ENCODE data around the gene SELENON.
A peak's percentile ranks its signal among the peaks of the same experiment; 100 is the strongest.

Gene SELENON

DNA sequence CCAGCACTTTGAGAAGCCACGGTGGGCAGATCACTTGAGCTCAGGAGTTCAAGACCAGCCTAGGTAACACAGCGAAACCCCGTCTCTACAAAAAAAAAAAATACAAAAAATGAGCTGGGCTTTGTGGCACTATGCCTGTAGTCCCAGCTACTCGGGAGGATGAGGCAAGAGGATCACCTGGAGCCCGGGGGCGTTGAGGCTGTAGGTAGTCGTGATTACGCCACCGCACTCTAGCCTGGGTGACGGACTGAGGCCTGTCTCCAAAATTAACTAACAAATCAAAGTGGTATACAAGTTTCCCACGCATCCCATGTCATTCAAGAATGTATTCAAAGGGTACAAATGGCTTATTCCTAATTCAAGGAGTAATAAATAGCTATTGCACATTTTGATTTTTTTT lies 56.9 kb downstream of the SELENON start:
- H3K79me2 ChIP-seq (ENCODE audit: control insufficient read depth, insufficient read depth, low read length, poor library complexity) = peaks cover 8% of the 10 kb centered on the region
- H3K4me3 ChIP-seq (ENCODE audit: low read depth, low read length) = no peak overlapping the region
- H3K4me2 ChIP-seq (ENCODE audit: low read length) = no peak overlapping the region
- no CpG with 5 or more reads among the region's 11 CpGs for WGBS (ENCODE audit: extremely low coverage, insufficient coverage, insufficient read length)
- no peak overlapping the region for H2BK12ac ChIP-seq (ENCODE audit: low read length)
- H3K14ac ChIP-seq (ENCODE audit: low read length) = no peak overlapping the region
- H3K4ac ChIP-seq (ENCODE audit: low read depth, low read length) = peak overlapping the region; percentile 77
- peaks cover 0 to 2% of the 10 kb centered on the region in 2 experiments for H3K4me1 ChIP-seq (ENCODE audit: control insufficient read depth in 1 of 2, insufficient read depth in 2 of 2, low read length in 2 of 2)
- H3K9me3 ChIP-seq (ENCODE audit: insufficient read depth, low read depth, low read length) = no peaks in the 10 kb centered on the region
- no peak overlapping the region for H4K12ac ChIP-seq (ENCODE audit: low read depth, low read length)
- H3K9ac ChIP-seq (ENCODE audit: low read length) = no peak overlapping the region
- no peaks in the 10 kb centered on the region for H3K27me3 ChIP-seq (ENCODE audit: insufficient read depth, low read length)
- H2BK120ac ChIP-seq (ENCODE audit: insufficient read depth, low read length, poor library complexity) = no peak overlapping the region
- no peak overlapping the region for H2BK5ac ChIP-seq (ENCODE audit: low read depth, low read length, poor library complexity)
- no peak overlapping the region for H3K27ac ChIP-seq (ENCODE audit: low read depth, low read length)
- no peak overlapping the region for H4K91ac ChIP-seq (ENCODE audit: low read depth, low read length)
- no peak overlapping the region for H4K8ac ChIP-seq (ENCODE audit: low read depth, low read length)
- H3K36me3 ChIP-seq (ENCODE audit: control insufficient read depth in 1 of 2, insufficient read depth in 2 of 2, low read length in 2 of 2) = no peaks in the 10 kb centered on the region
- peak; percentile 87 to 91 for DNase-seq
- no peak overlapping the region for H2AK5ac ChIP-seq (ENCODE audit: low read length)
- H3K18ac ChIP-seq (ENCODE audit: low read length) = no peak overlapping the region
- H2AFZ ChIP-seq (ENCODE audit: insufficient read depth, low read length, poor library complexity) = no peak overlapping the region
- H3K79me1 ChIP-seq (ENCODE audit: low read length) = peaks cover 11% of the 10 kb centered on the region
- H3K23ac ChIP-seq (ENCODE audit: low read length) = no peak overlapping the region

DNA sequence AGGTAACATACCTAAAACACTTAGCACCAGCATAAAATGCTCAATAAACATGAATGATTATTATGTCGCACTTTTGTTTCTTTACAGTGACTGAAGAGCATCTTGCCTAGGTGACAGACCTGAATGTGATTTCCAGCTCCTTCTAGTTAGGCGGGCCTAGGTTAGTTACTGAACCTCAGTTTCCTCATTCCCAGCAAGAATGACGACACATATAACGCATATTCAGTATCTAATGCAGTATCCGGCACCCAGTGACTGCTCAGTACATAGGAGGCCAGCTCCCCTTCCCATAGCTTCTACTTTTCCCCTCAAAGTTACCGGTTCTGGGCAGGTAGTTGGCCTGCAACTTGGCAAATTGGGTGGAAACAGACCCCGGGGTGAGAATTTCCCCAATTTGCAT lies 58.5 kb downstream of the SELENON start:
- H2AFZ ChIP-seq (ENCODE audit: insufficient read depth, low read length, poor library complexity) = peak overlapping the region; percentile 76
- peaks cover 8% of the 10 kb centered on the region for H3K79me2 ChIP-seq (ENCODE audit: control insufficient read depth, insufficient read depth, low read length, poor library complexity)
- H3K27ac ChIP-seq (ENCODE audit: low read depth, low read length) = peak overlapping the region; percentile 30
- no peaks in the 10 kb centered on the region for H3K27me3 ChIP-seq (ENCODE audit: insufficient read depth, low read length)
- DNase-seq = no peak
- H3K23ac ChIP-seq (ENCODE audit: low read length) = no peak overlapping the region
- H3K4me1 ChIP-seq (ENCODE audit: control insufficient read depth in 1 of 2, insufficient read depth in 2 of 2, low read length in 2 of 2) = peaks cover 0 to 2% of the 10 kb centered on the region in 2 experiments
- peak overlapping the region; percentile 62 for H2BK5ac ChIP-seq (ENCODE audit: low read depth, low read length, poor library complexity)
- H4K8ac ChIP-seq (ENCODE audit: low read depth, low read length) = peak overlapping the region; percentile 75
- peaks cover 11% of the 10 kb centered on the region for H3K79me1 ChIP-seq (ENCODE audit: low read length)
- peak overlapping the region; percentile 80 for H4K91ac ChIP-seq (ENCODE audit: low read depth, low read length)
- H2BK120ac ChIP-seq (ENCODE audit: insufficient read depth, low read length, poor library complexity) = no peak overlapping the region
- peaks cover 12% of the 10 kb centered on the region in 2 experiments for H3K36me3 ChIP-seq (ENCODE audit: control insufficient read depth in 1 of 2, insufficient read depth in 2 of 2, low read length in 2 of 2)
- WGBS (ENCODE audit: extremely low coverage, insufficient coverage, insufficient read length) = no CpG with 5 or more reads among the region's 7 CpGs
- peak overlapping the region; percentile 86 for H3K9ac ChIP-seq (ENCODE audit: low read length)
- H3K4me3 ChIP-seq (ENCODE audit: low read depth, low read length) = peak overlapping the region; percentile 86
- peak overlapping the region; percentile 12 for H3K4ac ChIP-seq (ENCODE audit: low read depth, low read length)
- peak overlapping the region; percentile 81 for H3K4me2 ChIP-seq (ENCODE audit: low read length)
- peak overlapping the region; percentile 54 for H4K12ac ChIP-seq (ENCODE audit: low read depth, low read length)
- H3K9me3 ChIP-seq (ENCODE audit: insufficient read depth, low read depth, low read length) = peaks cover 1% of the 10 kb centered on the region
- peak overlapping the region; percentile 44 for H3K18ac ChIP-seq (ENCODE audit: low read length)
- peak overlapping the region; percentile 38 for H3K14ac ChIP-seq (ENCODE audit: low read length)
- H2AK5ac ChIP-seq (ENCODE audit: low read length) = no peak overlapping the region
- H2BK12ac ChIP-seq (ENCODE audit: low read length) = no peak overlapping the region

DNA sequence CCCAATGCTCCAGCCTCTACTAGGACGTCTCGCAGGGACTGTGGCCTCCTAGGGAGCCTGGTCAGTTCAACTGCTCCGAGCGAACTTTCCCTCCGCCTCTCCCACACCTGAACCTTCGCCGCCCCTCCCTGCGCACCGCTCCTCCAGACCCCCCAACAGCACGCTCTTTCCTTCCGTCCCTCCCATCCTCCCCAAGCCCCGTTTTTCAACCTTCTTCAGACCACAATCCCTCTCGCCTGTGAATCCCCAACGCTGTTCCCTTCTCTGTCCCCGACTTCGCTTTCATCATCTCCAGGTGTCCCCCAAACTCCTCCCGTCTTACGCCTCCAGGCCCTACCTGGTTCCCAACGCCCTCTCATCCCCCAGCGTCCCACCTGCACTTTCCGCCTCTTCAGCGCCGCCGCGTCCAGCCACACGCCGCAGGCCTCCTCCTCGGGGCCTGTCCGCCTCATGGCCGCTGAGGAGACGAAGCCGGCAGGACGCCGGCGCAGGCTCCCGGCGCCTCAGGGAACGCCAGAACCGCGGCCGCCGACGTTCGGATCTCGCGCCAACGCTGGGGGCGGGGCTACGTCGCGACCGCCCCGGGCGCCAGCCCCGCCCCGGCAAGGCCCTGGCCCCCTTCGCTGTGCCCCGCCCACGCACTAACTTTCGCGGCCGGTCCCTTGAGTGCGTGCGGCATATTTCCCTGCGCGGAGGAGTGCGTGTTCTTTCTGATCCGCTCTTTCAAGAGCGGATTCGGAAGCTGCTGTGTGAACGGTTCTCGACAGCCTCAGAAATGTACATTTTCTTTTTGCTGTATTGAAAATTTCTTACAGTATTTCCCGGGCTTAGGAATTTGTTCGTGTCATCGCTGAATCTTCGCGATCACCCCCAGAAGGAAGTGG lies 59.2 kb downstream of the SELENON start, which contains the start of gene AUNIP:
AUNIP (minus strand) TSS at position 552 of the 884 bp plus-strand sequence; CDS start at position 452, 100 bp downstream.
- no CpG with 5 or more reads among the region's 77 CpGs for WGBS (ENCODE audit: extremely low coverage, insufficient coverage, insufficient read length)
- H3K9me3 ChIP-seq (ENCODE audit: insufficient read depth, low read depth, low read length) = peaks cover 1% of the 10 kb centered on the region
- H3K36me3 ChIP-seq (ENCODE audit: control insufficient read depth in 1 of 2, insufficient read depth in 2 of 2, low read length in 2 of 2) = peaks cover 15% of the 10 kb centered on the region in 2 experiments
- peaks cover 11% of the 10 kb centered on the region for H3K79me1 ChIP-seq (ENCODE audit: low read length)
- peak within 1 kb of the TSS; percentile 54 for H4K12ac ChIP-seq (ENCODE audit: low read depth, low read length)
- H3K27me3 ChIP-seq (ENCODE audit: insufficient read depth, low read length) = no peaks in the 10 kb centered on the region
- H3K79me2 ChIP-seq (ENCODE audit: control insufficient read depth, insufficient read depth, low read length, poor library complexity) = peaks cover 8% of the 10 kb centered on the region
- H3K4me1 ChIP-seq (ENCODE audit: control insufficient read depth in 1 of 2, insufficient read depth in 2 of 2, low read length in 2 of 2) = peaks cover 0 to 2% of the 10 kb centered on the region in 2 experiments
- peak within 1 kb of the TSS; percentile 65 for H2BK120ac ChIP-seq (ENCODE audit: insufficient read depth, low read length, poor library complexity)
- peak within 1 kb of the TSS; percentile 86 for H3K4me3 ChIP-seq (ENCODE audit: low read depth, low read length)
- peak within 1 kb of the TSS; percentile 86 for H3K9ac ChIP-seq (ENCODE audit: low read length)
- peak; percentile 91 to 97 for DNase-seq
- H3K4me2 ChIP-seq (ENCODE audit: low read length) = peak within 1 kb of the TSS; percentile 81
- peak within 1 kb of the TSS; percentile 62 for H2BK5ac ChIP-seq (ENCODE audit: low read depth, low read length, poor library complexity)
- no peak within 1 kb of the TSS for H3K23ac ChIP-seq (ENCODE audit: low read length)
- H3K4ac ChIP-seq (ENCODE audit: low read depth, low read length) = peak within 1 kb of the TSS; percentile 12
- peak within 1 kb of the TSS; percentile 31 for H2AK5ac ChIP-seq (ENCODE audit: low read length)
- H2AFZ ChIP-seq (ENCODE audit: insufficient read depth, low read length, poor library complexity) = peak within 1 kb of the TSS; percentile 76
- peak within 1 kb of the TSS; percentile 44 for H3K18ac ChIP-seq (ENCODE audit: low read length)
- peak within 1 kb of the TSS; percentile 75 for H4K8ac ChIP-seq (ENCODE audit: low read depth, low read length)
- peak within 1 kb of the TSS; percentile 29 for H2BK12ac ChIP-seq (ENCODE audit: low read length)
- H4K91ac ChIP-seq (ENCODE audit: low read depth, low read length) = peak within 1 kb of the TSS; percentile 80
- peak within 1 kb of the TSS; percentile 46 for H3K27ac ChIP-seq (ENCODE audit: low read depth, low read length)
- peak within 1 kb of the TSS; percentile 38 for H3K14ac ChIP-seq (ENCODE audit: low read length)

DNA sequence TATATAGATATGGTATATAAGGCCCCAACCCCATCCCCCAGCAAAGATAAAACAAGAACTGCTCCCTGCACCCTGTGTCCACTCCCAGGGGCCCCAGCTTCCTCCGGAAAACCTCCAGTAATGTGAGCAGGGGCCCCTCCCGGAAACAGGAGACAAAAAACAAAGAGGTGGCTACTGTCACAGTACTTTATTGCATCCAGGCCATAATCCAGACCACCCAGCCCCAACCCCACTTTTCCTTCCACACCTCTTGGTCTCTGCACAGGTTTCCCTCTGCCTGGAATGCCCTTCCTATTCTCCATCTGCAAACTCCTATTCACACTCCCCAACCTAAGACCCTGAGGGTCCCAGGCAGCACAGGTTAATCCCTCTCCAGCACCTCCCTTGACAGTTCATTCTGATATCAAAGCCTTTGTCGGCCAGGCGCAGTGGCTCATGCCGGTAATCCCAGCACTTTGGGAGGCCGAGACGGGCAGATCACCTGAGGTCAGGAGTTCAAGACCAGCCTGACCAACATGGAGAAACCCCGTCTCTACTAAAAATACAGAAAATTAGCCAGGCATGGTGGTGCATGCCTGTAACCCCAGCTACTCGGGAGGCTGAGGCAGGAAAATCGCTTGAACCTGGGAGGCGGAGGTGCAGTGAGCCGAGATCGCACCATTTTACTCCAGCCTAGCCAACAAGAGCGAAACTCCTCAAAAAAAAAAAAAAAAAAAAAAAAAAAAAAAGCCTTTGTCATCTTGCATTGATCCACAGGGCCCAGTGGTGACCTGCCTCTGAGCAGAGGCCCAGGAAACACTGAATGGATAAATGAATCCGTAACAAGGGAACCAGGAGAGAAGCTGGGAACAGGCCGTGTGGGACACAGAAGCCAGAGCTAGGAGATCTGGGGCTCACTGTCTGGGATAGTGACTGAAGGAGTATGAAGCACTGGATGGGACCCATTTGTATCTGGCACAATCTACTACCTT lies 61.6 kb downstream of the SELENON start:
- Histone ChIP-seq H3K27me3 (ENCODE audit: insufficient read depth, low read length) (no peaks in the 10 kb centered on the region), H4K91ac (ENCODE audit: low read depth, low read length) (no peak overlapping the region), H3K18ac (ENCODE audit: low read length) (no peak overlapping the region), H3K4me3 (ENCODE audit: low read depth, low read length) (no peak overlapping the region), H3K4ac (ENCODE audit: low read depth, low read length) (no peak overlapping the region), H2AFZ (ENCODE audit: insufficient read depth, low read length, poor library complexity) (no peak overlapping the region), H3K9me3 (ENCODE audit: insufficient read depth, low read depth, low read length) (peaks cover 1% of the 10 kb centered on the region), H4K12ac (ENCODE audit: low read depth, low read length) (no peak overlapping the region), H3K9ac (ENCODE audit: low read length) (no peak overlapping the region), H3K79me1 (ENCODE audit: low read length) (peaks cover 11% of the 10 kb centered on the region), H2AK5ac (ENCODE audit: low read length) (no peak overlapping the region), H2BK12ac (ENCODE audit: low read length) (no peak overlapping the region), H3K4me2 (ENCODE audit: low read length) (no peak overlapping the region), H3K79me2 (ENCODE audit: control insufficient read depth, insufficient read depth, low read length, poor library complexity) (peaks cover 8% of the 10 kb centered on the region), H3K4me1 (ENCODE audit: control insufficient read depth in 1 of 2, insufficient read depth in 2 of 2, low read length in 2 of 2) (peaks cover 0 to 2% of the 10 kb centered on the region in 2 experiments), H3K36me3 (ENCODE audit: control insufficient read depth in 1 of 2, insufficient read depth in 2 of 2, low read length in 2 of 2) (peaks cover 15 to 17% of the 10 kb centered on the region in 2 experiments), H2BK120ac (ENCODE audit: insufficient read depth, low read length, poor library complexity) (no peak overlapping the region), H2BK5ac (ENCODE audit: low read depth, low read length, poor library complexity) (no peak overlapping the region), H4K8ac (ENCODE audit: low read depth, low read length) (no peak overlapping the region), H3K14ac (ENCODE audit: low read length) (no peak overlapping the region), H3K23ac (ENCODE audit: low read length) (no peak overlapping the region), H3K27ac (ENCODE audit: low read depth, low read length) (no peak overlapping the region)
- WGBS (ENCODE audit: extremely low coverage, insufficient coverage, insufficient read length) = no CpG with 5 or more reads among the region's 16 CpGs
- DNase-seq = no peak

Measured in trophoblast cell (in vitro differentiated cells and primary cell).